ENCODE data around the gene UPF1.

The UPF1 gene

DNA sequence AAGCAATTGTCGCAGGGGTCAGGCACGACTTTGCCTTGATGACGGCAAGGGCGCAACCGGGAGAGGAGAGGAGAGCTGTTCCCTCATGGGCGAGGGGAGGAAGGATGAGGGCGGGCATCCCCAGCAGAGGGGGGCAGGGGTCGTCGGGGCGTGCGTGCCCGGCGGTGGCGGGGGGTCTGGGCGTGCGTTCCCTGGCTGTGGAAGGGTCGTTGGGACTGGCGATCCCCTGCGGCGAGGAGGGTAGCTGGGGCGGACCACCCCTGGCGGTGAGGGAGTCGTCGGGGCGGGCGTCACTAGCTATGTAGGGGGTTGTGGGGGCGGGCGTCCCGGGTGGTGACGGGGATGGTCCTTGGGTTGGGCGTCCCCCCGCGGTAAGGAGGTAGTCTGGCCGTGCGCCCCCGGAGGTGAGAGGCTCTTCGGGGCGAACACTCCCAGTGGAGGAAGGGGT is 42.3 kb upstream of the UPF1 start:
- TF ChIP-seq, protein P1, sequence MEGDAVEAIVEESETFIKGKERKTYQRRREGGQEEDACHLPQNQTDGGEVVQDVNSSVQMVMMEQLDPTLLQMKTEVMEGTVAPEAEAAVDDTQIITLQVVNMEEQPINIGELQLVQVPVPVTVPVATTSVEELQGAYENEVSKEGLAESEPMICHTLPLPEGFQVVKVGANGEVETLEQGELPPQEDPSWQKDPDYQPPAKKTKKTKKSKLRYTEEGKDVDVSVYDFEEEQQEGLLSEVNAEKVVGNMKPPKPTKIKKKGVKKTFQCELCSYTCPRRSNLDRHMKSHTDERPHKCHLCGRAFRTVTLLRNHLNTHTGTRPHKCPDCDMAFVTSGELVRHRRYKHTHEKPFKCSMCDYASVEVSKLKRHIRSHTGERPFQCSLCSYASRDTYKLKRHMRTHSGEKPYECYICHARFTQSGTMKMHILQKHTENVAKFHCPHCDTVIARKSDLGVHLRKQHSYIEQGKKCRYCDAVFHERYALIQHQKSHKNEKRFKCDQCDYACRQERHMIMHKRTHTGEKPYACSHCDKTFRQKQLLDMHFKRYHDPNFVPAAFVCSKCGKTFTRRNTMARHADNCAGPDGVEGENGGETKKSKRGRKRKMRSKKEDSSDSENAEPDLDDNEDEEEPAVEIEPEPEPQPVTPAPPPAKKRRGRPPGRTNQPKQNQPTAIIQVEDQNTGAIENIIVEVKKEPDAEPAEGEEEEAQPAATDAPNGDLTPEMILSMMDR (IDR thresholded peaks at IDR 0.05): no peak

DNA sequence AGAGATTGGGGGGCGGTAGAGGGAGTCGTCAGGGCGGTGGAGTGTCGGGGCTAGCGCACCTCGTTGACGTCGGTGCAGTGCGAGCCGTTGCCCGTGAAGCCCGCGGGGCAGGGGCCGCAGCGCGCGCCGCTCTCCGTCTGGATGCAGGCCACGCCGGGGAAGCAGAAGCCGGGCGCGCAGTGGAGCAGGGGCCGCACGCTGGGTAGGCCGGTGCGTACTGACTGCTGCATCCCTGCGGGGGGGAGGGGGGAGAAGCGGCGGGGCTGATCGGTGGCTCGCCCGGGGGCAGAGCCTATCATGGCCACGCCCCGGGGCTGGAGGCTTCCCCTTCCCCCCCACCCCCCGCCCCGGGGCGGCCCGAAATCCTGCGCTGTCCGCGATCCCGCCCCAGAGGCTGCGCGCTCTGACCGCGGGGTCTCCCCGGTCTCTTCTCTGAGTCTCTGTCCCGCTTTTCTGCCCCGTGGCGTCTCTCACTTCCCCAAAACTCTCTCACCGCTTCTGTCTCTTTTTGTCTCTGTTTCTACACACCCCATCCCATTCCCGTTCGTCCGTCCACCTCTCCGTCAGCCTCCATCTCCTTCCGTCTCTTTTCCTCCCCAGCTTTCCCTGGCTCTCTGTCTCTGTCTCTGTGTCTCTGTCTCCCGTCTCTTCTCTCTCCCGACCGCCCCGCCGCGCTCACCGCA is 41.7 kb upstream of the UPF1 start:
- TF ChIP-seq, protein P1 (IDR thresholded peaks at IDR 0.05): no peak

DNA sequence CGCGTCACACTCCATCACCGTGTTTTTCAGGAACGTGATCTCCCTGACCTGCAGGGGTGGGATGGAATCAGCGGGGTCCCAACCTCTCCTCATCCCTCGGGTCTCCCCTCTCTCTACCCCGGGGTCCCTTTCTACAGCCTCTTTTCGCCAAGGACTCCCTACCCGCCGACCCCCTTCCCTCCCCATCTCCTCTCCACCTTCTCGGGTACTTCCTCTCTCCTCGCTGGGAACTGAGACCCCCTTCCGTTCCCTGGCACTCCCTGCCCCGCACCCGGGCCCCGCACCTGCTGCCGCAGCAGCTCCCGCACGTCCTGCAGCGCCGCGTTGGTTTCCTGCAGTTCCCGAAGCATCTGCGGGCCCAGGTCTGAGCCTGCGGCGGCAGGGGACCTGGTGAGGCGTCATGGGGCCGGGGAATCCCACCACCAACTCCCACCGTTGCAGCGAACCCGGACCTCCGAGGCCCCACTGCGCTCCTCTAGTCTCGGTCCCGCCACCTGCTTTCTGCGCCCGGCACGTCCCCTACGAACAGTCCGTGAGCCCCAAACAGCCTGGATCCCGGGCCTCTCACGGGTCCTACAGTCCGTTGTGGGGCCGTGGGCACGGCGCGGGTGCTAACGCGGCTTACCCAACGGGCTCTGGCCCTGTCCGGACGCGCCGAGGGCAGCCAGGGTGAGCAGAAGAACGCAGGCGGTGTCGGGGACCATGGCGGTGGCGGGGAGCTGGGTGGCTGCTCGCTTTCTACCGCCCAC is 41.0 kb upstream of the UPF1 start, which contains the start of gene COMP:
Gene COMP (minus strand): TSS at position 740 of the 749 bp plus-strand sequence. CDS start 36 bp downstream, at position 704.
- TF ChIP-seq, protein P1 (IDR thresholded peaks at IDR 0.05): no peak

DNA sequence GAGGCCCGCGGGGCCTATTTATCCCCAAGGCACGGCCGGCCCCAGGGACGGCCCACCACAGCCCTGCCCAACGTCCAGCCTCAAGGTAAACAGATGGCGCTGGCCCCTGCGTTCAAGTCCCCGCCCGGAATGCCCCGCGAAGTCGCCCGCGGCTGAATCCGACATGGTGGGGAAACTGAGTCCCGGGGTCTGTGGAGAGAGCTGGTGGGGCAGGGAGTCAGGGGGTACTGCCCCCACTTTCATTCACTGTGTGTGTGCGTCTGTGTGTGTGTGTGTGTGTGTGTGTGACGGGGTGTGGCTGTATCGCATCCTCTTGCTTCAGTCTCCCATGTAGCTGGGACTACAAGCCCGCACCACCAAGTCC is 40.5 kb upstream of the UPF1 start:
- TF ChIP-seq, protein P1 (IDR thresholded peaks at IDR 0.05): no peak

DNA sequence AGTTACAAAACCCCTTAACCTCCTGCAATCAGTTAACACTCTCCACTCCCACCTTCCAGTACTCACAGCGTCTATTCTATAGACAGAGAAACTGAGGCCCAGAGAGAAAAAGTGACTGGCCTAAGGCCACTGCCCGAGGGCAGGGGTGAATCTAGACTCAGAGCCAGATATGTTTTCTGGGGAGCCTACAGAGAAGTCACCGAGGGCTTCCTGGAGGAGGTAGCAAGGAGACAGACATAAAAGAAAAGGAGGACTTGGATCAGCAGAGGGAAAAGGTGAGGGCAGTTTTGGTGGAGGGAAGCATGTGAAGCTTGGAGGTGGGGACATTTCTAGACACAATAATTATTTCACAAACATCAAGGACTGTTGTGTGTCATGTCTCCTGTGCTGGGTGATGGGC is 39.1 kb upstream of the UPF1 start:
- TF ChIP-seq, protein P1 (IDR thresholded peaks at IDR 0.05): no peak

DNA sequence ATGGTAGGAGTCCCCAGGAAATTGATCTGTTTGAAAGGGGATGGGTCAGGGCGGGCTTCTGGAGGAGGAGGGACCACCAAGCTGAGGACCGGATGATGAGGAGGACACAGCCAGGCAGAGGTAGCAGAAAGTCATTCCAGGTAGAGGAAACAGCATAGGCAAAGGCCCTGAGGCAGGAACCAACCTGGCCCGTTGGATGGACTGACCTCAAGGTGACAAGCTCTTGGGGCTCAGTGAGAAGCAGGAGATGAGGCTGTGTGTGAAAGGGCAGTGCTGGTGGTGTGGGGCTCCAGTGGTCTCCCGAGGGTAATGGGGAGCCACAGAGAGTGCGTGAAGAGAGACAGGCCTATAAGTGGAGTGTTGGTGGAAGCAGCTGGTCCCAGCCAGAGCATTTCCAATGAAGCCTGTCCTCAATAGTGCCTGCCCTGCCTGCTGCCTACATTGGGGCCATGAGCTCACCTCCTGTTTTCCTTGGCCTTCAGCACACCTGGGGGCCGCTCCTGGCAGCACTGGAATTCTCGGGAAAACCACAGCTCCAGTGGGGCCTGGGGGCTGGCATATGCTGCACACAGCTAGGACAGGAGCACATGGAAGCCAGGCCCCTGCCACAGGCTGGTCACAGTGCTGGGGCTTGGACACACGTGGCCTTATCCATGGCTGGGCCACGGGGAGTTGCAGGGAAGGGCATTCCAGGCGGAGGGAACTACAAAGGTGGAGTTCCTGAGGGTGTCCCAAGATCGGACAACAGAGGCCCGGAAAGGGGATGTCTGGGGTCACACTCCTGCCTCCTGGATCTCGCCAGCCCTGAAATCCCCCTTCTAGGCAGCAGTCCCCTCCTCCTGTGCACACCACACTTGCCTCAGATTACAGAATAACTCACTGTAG is 38.4 kb upstream of the UPF1 start:
- TF ChIP-seq, protein P1 (IDR thresholded peaks at IDR 0.05): no peak

DNA sequence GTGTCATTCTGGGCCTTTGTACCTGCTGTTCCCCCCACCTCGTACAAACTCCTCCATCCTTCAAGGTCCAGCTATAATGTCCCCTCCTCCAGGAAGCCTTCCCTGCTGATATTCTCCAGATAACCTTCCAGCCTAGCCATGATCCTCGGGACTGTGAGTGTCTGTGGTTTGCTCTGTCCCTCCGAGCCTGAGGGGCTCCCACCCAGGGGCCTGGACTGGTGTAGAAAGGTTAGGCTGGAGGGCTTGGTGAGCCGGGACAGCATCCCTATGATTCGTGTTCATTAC is 37.8 kb upstream of the UPF1 start:
- TF ChIP-seq, protein P1 (IDR thresholded peaks at IDR 0.05): no peak

All from LNCAP (cell line).